KMS-11 (cell line): Measurements from ENCODE around the gene VAV2.

Source experiments
- H2AFZ ChIP-seq: fragments of 200-600 bp; sonication (generic); 2 replicates; pipeline ENCODE4 v1.6.1; 2016; ENCODE audit warnings: antibody characterized with exemption, mixed run types, low read depth
- H3K27ac ChIP-seq: fragments of 200-600 bp; sonication (generic); 2 replicates; pipeline ENCODE4 v1.6.1; 2016; ENCODE audit warnings: mild to moderate bottlenecking, mixed run types
- H3K27me3 ChIP-seq: fragments of 200-600 bp; sonication (generic); 2 replicates; pipeline ENCODE4 v1.6.1; 2017; ENCODE audit warnings: mild to moderate bottlenecking, low read depth, mixed run types, moderate library complexity; ENCODE audit not compliant: insufficient read depth
- H3K36me3 ChIP-seq: fragments of 200-600 bp; sonication (generic); 2 replicates; pipeline ENCODE4 v1.6.1; 2017; ENCODE audit warnings: mild to moderate bottlenecking, mixed run types; ENCODE audit not compliant: insufficient read depth
- H3K4me1 ChIP-seq: fragments of 200-600 bp; sonication (generic); 2 replicates; pipeline ENCODE4 v1.6.1; 2016; ENCODE audit warnings: mild to moderate bottlenecking, low read depth, mixed run types; ENCODE audit not compliant: poor library complexity, severe bottlenecking
- H3K4me2 ChIP-seq: fragments of 200-600 bp; sonication (generic); 2 replicates; pipeline ENCODE4 v1.7.0; 2016; ENCODE audit warnings: mild to moderate bottlenecking, mixed run types
- H3K4me3 ChIP-seq: fragments of 200-600 bp; sonication (generic); IDR thresholded peaks from 2 replicates; pipeline ENCODE4 v1.6.1; 2017; ENCODE audit warnings: low read depth, low read length, mixed read lengths; ENCODE audit not compliant: insufficient read depth
- H3K79me2 ChIP-seq: fragments of 200-600 bp; sonication (generic); 2 replicates; pipeline ENCODE4 v1.6.1; 2016; ENCODE audit warnings: low read depth, mixed run types; ENCODE audit not compliant: insufficient read depth
- H3K9ac ChIP-seq: fragments of 200-600 bp; sonication (generic); 2 replicates; pipeline ENCODE4 v1.6.1; 2016; ENCODE audit warnings: mild to moderate bottlenecking, mixed run types
- H4K20me1 ChIP-seq: fragments of 200-600 bp; sonication (generic); 2 replicates; pipeline ENCODE4 v1.6.1; 2016; ENCODE audit warnings: mild to moderate bottlenecking, mixed run types; ENCODE audit not compliant: insufficient read depth
- TF ChIP-seq, protein P1 (sequence below): fragments of 200-600 bp; sonication (generic); conservative IDR thresholded peaks from 2 replicates; pipeline ENCODE4 v1.6.1; 2017; ENCODE audit warnings: low read depth, mild to moderate bottlenecking, antibody characterized with exemption, low read length, moderate library complexity, mixed read lengths

The VAV2 gene

DNA sequence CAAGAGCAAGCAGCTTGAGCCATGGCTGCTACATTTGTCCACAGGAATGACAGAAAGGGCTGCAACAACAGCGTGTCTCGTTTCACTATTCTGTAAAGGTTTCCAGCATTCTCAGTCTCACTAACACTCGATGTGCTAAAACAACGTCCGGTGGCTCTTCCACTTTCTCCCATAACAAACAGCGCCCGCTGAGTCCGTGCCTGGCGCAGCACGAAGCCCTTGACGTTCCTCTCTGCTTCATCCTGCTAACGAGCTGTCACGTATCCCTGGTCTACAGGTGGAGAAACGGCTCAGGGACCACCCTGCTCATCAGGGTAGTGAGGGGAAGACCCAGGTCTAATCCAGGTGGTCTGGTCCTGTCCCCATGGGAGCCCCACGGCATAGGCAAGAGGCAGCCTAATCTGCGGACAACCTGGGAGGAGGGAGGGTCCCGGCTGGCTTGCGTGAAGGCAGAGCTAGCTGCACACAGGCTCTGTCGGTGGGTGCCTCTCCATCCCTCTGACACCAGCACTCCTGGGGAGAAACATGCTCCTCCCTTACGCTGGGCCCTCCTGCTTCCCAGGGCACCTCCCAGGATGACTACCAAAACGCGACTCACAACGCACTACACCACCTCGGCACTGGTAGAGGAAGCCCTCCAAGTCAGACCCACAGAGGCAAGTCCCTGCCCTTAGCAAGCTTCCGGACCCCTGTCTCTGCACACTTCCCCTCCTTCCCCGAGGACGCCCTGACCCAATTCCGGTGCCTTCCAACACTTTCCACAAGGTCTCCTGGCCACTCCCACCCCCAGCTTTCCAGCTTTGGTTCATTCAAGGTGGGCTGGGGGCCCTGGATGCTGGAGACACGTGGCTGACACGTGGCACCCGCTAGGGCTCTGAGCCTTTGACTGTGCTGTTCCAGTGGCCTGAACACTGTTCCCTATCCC, 43.3 kb downstream of the VAV2 start:
- Histone ChIP-seq H3K9ac (no peak overlapping the region), H3K27ac (no peak overlapping the region), H4K20me1 (no peaks in the 10 kb centered on the region), H2AFZ (no peak overlapping the region), H3K79me2 (no peaks in the 10 kb centered on the region), H3K4me3 (no peak overlapping the region), H3K4me1 (no peaks in the 10 kb centered on the region), H3K4me2 (no peak overlapping the region), H3K36me3 (no peaks in the 10 kb centered on the region), H3K27me3 (no peaks in the 10 kb centered on the region)
- TF ChIP-seq, protein P1, sequence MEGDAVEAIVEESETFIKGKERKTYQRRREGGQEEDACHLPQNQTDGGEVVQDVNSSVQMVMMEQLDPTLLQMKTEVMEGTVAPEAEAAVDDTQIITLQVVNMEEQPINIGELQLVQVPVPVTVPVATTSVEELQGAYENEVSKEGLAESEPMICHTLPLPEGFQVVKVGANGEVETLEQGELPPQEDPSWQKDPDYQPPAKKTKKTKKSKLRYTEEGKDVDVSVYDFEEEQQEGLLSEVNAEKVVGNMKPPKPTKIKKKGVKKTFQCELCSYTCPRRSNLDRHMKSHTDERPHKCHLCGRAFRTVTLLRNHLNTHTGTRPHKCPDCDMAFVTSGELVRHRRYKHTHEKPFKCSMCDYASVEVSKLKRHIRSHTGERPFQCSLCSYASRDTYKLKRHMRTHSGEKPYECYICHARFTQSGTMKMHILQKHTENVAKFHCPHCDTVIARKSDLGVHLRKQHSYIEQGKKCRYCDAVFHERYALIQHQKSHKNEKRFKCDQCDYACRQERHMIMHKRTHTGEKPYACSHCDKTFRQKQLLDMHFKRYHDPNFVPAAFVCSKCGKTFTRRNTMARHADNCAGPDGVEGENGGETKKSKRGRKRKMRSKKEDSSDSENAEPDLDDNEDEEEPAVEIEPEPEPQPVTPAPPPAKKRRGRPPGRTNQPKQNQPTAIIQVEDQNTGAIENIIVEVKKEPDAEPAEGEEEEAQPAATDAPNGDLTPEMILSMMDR = no peak

DNA sequence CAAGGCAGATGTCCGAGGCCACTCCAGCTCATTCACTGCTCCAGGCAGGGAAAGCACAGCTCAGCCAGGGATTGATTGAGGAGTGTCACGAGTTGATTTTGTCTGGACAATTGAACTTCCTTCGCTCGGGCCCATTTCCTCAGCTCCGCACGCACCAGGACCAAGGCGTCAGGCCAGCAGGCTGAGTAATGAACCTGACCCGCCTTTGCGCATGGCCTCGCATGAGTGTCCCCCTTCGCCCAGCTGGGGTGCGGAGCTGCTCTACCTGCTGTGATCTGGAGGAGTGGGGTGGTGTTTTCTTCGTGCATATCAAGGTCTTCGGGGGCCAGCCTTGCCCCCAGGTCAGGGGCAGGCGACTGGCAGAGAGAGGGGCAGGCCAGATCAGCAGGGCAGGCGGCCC, 44.0 kb downstream of the VAV2 start:
- no peaks in the 10 kb centered on the region for H3K4me1 ChIP-seq
- no peak overlapping the region for H2AFZ ChIP-seq
- no peak overlapping the region for H3K4me2 ChIP-seq
- H3K9ac ChIP-seq = no peak overlapping the region
- no peaks in the 10 kb centered on the region for H3K79me2 ChIP-seq
- H3K4me3 ChIP-seq = no peak overlapping the region
- no peaks in the 10 kb centered on the region for H4K20me1 ChIP-seq
- TF ChIP-seq, protein P1 = no peak
- H3K27ac ChIP-seq = no peak overlapping the region
- H3K27me3 ChIP-seq = no peaks in the 10 kb centered on the region
- no peaks in the 10 kb centered on the region for H3K36me3 ChIP-seq

DNA sequence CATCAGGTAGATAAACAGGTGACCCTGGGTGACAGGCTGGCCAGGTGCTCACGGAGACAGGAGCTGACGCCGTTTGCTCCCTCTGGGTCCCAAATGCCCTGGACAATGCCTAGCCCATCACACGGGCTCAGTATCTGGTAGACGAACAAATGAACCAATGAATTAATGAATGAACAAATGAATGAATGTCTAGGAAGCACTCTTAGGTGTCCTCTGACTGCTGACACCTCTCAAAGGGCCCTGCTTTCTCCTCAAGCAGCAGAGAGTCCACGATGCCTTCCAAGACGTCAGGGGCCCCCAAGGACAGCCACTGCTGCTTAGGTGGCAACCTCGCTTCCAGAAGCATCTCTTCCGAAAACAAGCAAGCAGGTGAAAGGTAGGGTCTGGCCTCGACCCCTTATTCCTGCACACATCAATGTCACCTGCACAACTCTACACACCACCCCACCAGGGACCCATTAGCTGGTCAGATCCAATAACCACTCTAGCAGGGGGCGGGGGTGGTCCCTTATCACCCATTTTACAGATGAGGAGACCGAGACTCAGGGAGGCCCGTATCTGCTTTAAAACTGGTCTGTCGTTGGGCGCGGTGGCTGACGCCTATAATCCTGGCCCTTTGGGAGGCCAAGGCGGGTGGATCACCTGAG, 45.2 kb downstream of the VAV2 start:
- no peak overlapping the region for H2AFZ ChIP-seq
- H3K27me3 ChIP-seq = no peaks in the 10 kb centered on the region
- no peak overlapping the region for H3K9ac ChIP-seq
- H3K4me1 ChIP-seq = no peaks in the 10 kb centered on the region
- TF ChIP-seq, protein P1 = no peak
- no peak overlapping the region for H3K27ac ChIP-seq
- no peaks in the 10 kb centered on the region for H3K36me3 ChIP-seq
- no peaks in the 10 kb centered on the region for H3K79me2 ChIP-seq
- no peaks in the 10 kb centered on the region for H4K20me1 ChIP-seq
- H3K4me2 ChIP-seq = no peak overlapping the region
- H3K4me3 ChIP-seq = no peak overlapping the region

DNA sequence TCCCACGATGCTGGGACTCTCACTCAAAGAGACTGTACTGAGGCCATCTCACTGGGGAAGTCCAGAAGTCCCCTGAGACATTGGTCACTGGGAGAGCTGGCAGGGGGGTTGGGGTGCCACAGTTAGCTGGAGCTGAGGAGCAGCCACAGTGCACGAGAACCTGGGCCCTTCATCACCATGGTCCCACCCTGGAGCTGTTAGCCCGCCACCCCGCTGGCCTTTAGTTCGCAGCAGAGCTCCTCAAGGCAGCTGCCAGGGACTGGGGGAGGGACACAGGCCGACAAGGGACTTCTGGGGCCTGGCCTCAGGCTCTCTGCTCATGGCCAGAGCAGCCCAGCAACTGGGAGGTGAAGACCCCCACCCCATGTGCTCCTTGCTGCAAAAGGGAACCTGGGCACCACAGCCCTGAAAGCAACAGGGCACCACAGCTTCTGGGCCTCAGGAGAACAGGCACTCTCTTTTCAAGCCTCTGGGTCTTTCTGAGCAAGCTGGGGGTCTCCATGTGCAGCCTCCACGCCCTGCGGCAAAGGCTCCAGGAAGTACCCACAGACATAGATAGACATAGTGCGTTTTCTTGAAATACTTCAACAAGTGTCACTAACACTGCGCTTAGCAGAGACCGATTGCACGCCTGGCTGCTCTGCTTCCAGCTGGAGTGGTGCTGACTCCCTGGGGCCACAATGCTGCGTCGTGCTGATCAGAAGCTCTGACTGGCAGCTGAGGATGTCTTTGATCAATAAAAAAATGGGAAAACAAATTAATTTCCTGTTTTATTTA, 46.0 kb downstream of the VAV2 start:
- H2AFZ ChIP-seq = no peak overlapping the region
- no peak overlapping the region for H3K9ac ChIP-seq
- H3K4me2 ChIP-seq = no peak overlapping the region
- TF ChIP-seq, protein P1 = no peak
- H3K4me1 ChIP-seq = no peaks in the 10 kb centered on the region
- H4K20me1 ChIP-seq = no peaks in the 10 kb centered on the region
- no peaks in the 10 kb centered on the region for H3K27me3 ChIP-seq
- no peaks in the 10 kb centered on the region for H3K36me3 ChIP-seq
- no peak overlapping the region for H3K4me3 ChIP-seq
- H3K79me2 ChIP-seq = no peaks in the 10 kb centered on the region
- no peak overlapping the region for H3K27ac ChIP-seq
